ENCODE results near the gene ZFP30.
A peak's percentile ranks its signal among the peaks of the same experiment; 100 is the strongest.
"Not testable (repeated sequence)": the region's sequence is repeated elsewhere in the genome, so short reads cannot be mapped to it uniquely, and the experiment has no call there.

The ZFP30 gene

GRCh38 chr19:37655301-37655688 lies at the start of gene ZFP30:
Gene ZFP30, minus strand, starts transcription at chr19:37655465. Its CDS starts 7,643 bp downstream, at chr19:37647822.
- no peak for DNase-seq

DNA sequence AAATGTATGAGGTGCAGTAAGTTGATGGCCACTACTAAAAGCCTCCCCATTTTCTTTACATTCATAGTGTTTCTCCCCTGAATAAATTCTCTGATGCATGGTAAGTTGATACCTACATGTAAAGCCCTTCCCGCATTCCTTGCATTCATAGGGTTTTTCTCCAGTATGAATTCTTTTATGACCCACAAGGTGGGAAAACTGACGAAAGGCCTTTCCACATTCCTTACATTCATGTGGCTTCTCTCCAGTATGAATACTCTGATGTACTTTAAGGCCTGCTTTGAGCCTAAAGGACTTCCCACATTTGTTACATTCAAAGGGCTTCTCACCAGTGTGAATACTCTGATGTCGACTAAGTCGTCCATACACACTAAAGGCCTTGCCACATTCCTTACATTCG lies 43.8 kb upstream of the ZFP30 start:
- no peak for DNase-seq

- DNase-seq = no peak
Observed at GRCh38 chr19:37698216-37698615, 43.0 kb upstream of the ZFP30 start.

DNA sequence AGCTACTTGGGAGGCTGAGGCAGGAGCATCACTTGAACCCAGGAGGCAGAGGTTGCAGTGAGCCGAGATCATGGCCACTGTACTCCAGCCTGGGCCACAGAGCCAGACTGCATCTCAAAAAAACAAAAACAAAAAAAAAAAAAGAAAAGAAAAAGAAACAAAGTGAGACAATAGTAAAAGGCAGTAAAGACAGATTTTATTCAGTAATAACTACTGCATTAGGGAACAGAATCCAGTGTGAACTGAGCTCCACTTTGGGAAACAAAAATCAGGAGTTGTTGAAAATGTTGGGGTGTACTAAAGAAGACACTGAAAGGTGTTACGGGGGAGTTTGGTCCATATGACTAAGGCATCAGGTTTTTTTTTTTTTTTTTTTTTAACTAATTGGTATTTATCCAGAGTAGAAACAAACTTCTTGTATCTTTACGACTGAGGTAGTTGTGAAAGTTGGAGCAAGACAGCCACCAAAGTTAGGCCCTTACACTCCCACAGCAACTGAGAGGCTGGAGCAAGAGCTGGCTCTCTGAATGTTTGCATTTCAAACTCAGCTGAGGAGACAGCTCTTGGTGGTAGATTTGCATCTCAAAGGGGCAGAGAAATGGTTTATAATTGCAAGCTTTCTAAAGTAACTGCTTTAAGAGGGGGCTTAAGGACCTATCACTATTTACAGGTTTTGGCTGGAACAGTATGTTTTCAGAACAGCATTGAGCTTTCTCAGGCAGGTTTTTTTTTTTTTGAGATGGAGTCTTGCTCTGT lies 40.1 kb upstream of the ZFP30 start:
- no peak for DNase-seq

DNA sequence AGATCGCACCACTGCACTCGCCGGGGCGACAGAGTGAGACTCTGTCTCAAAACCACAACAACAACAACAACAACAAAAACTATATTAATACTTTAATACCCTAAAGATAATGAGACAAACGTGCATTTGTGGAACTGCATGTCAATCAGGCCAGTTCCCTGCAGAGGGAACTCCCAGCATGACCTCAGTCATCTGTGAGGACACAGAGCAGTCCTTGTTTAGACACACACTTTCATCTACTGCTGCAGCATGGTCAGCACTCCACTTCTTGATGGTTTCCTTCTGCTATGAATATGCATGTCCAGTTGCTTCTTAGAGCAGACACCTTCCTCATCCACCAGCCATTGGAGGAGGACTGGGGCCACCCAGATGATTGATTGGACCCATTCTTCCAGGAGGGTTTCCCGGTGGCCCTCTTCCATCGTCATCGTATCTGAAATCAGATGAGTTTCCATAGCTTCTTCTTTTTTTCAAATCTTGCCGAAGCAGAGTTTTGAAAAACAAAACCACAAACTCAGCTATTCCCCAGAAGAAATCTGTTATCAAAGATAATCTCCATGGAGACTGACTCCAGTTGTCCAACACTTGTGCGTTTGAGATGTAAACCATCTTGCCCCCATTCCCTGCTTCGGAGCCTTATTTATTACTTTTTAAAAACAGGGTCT lies 37.8 kb upstream of the ZFP30 start:
- peak; percentile 96 for DNase-seq

- peak; percentile 87 for DNase-seq
Observed at GRCh38 chr19:37691881-37692504, 36.7 kb upstream of the ZFP30 start.

- DNase-seq = no peak
Observed at GRCh38 chr19:37683520-37683919, 28.3 kb upstream of the ZFP30 start.

- DNase-seq = no peak
Observed at GRCh38 chr19:37669450-37669914, 14.2 kb upstream of the ZFP30 start.

- not testable (repeated sequence) for DNase-seq
Observed at GRCh38 chr19:37657157-37657556, 1.9 kb upstream of the ZFP30 start.

DNA sequence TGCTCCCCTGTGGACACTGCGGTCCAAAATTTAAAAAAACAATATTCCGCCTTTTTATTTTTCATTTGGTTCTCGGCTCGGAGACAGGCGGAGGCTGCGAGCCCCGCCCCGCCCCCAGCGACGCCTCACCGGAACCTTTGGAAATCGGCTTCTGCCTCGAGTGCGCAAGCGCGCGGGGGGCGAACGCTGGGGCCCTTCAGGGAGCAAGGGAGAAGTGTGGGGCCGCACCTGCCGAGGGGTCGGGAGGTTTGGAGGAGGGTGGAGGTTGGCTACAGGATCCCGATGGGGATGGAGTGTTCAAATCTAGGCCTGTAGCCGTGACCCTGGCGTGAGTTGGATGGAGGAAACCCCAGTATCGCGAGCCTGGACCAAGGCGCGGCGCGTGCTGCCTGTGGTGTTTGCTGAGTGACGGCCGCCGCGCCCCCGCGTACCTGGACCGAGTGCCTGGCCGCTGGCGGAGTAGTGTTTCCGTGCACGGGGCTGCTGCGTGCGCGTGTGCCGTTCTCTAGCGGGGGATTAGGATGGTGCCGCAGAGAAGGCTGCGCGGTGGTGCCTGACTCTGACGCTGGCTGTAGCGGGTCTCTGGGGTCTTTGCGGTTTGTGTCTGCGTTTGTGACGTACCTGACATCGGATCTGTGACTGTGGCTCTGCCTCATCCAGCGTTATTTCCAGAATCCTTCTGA lies 565 bp upstream of the ZFP30 start:
- DNase-seq = no peak

DNA sequence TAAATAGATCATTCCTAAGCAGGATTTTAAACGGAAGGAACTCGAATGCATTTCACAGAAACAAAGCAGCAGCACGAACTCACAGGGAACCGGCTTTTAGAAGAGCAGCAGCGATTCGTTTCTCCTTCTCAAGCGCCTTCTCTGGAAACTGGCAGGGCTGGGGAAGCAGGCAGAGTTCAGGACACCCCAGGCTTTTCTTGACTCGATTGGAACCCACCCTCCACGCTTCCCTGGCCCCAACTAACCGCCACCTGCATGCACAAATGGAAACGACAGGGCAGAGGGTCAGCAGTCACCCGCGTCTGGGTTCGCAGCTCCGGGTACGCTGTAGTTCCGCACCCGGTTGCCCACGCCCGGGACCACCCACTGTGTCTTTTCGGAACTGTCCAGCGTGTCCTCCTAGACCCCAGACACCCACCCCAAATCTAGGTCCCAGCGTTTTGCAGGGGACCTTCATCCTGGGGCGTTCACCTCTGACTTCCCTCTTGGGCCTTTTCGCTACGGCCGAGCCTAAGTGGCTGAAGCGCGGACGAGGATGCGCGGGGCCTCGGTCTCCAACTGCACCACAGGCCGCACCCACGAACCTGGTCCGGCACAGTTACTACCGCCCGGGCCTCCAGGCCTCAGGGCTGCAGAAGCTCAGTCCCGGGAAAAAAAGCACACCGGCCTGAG lies 500 bp downstream of the ZFP30 start:
- DNase-seq = no peak

- no peak for DNase-seq
Observed at GRCh38 chr19:37654118-37654517, 1.1 kb downstream of the ZFP30 start.

DNA sequence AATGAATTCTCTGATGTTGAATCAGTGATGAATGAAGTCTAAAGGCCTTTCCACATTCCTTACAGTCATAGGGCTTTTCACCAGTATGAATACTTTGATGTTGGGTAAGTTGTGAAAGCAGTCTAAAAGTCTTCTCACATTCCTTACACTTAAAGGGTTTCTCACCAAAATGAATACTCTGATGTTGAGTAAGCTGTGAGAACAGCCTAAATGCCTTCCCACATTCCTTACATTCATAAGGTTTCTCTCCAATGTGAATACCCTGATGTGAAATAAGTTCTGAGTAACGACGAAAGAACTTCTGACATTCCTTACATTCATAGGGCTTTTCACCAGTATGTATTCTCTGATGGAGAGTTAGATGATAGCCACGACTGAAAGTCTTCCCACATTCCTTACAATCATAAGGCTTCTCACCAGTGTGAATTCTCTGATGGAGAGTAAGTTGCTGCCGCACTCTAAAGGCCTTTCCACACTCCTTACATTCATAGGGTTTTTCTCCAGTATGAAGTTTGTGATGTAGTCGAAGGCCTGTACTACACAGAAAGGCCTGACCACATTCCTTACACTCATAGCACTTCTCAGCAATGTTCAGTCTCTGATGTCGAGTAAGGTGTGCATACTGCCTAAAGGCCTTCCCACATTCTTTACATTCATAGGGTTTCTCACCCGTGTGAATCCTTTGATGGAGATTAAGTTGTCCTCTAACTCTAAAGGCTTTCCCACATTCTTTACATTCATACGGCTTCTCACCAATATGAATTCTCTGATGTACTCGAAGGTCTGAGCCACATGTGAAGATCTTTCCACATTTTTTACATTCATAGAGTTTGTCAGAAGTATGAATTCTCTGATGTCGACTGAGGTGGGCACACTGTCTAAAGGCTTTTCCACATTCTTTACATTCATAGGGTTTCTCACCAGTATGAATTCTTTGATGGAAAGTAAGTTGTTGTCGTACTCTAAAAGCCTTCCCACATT lies 19.9 kb downstream of the ZFP30 start:
- no peak for DNase-seq

DNA sequence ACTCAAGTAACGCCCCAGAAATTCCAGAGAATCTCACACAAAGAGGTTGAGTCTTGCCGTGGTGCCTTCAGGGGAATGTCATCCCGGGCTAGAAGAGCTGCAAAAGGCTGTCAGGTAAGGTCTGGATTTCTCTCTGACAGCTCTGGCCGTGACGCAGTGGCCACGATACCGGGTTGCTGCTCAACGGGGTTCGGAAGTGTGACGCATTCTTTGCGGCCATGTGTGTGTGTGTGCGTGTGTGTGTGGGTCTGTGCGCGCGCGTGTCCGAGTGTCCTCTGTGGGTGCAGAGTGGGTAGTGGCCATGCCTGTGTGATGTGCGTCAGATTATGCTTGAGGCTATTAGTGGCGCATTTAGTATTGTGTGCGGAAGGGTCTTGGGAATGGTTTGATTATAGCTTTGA lies 60.3 kb downstream of the ZFP30 start:
- peak; percentile 70 for DNase-seq

GRCh38 chr19:37594304-37594981 lies 60.8 kb downstream of the ZFP30 start, which contains the start of the genes ZNF540 and ZNF571:
Gene ZNF540, plus strand, starts transcription at chr19:37594876. Its CDS starts 3,572 bp downstream, at chr19:37598448.
Gene ZNF571, minus strand, starts transcription at chr19:37594792. Its CDS starts 8,116 bp downstream, at chr19:37586676.
- peak; percentile 96 for DNase-seq

GRCh38 chr19:37593996-37594303 lies 61.3 kb downstream of the ZFP30 start:
- no peak for DNase-seq

GRCh38 chr19:37583340-37583739 lies 71.9 kb downstream of the ZFP30 start:
- peak; percentile 5 for DNase-seq

- DNase-seq = peak; percentile 39
Observed at GRCh38 chr19:37572203-37572602, 83.1 kb downstream of the ZFP30 start.

- DNase-seq = no peak
Observed at GRCh38 chr19:37565370-37565669, 89.9 kb downstream of the ZFP30 start.

DNA sequence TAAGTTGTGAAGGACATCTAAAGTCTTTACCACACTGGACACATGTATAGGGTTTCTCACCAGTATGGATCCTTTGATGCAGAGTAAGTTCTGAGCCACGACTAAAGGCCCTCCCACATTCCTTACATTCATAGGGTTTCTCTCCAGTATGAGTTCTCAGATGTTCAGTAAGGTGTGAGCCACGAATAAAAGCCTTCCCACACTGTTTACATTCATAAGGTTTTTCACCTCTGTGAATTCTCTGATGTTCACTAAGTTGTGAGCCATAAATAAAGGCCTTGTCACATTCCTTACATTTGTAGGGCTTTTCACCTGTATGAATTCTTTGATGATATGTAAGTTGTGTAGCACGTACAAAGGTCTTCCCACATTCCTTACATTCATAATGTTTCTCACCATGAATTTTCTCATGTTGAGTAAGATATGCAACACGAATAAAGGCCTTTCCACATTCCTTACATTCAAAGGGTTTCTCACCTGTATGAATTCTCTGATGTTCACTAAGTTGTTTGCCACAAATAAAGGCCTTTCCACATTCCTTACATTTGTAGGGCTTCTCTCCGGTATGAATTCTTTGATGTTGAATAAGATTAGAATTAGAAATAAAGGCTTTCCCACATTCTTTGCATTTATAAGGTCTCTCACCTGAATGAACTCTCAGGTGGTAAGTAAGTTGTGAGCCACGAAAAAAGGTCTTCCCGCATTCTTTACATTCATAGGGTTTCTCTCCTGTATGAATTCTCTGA lies 90.5 kb downstream of the ZFP30 start:
- peak; percentile 32 for DNase-seq

All from OCI-M1 (cell line).